Neutrophil (primary cell): Measurements from ENCODE around the gene THSD4.

Source experiments
- H3K27ac ChIP-seq: fragments of 200-600 bp; sonication (generic); 2 replicates; pipeline ENCODE4 v1.5.1; 2016; ENCODE audit warnings: mild to moderate bottlenecking, moderate library complexity
- H3K27me3 ChIP-seq: fragments of 200-600 bp; sonication (generic); 2 replicates; pipeline ENCODE4 v1.6.0; 2016; ENCODE audit warnings: mild to moderate bottlenecking
- H3K36me3 ChIP-seq: fragments of 200-600 bp; sonication (generic); 2 replicates; pipeline ENCODE4 v1.5.1; 2017
- H3K4me1 ChIP-seq, 2 experiments: fragments of 200-600 bp in 1 of 2; sonication (generic) in 1 of 2; 1 replicate in 1 of 2; 2 replicates in 1 of 2; pipeline versions ENCODE4 v1.5.1 to v1.6.1; 2013 to 2016; ENCODE audit warnings: low read depth in 1 of 2, low read length in 1 of 2, mild to moderate bottlenecking in 1 of 2, moderate library complexity in 1 of 2; ENCODE audit not compliant: control insufficient read depth in 1 of 2, insufficient read depth in 1 of 2
- H3K4me3 ChIP-seq, 2 experiments: fragments of 200-600 bp in 1 of 2; sonication (generic) in 1 of 2; 1 replicate in 1 of 2; 2 replicates in 1 of 2; pipeline ENCODE4 v1.5.1; 2013 to 2016; ENCODE audit warnings: low read depth in 1 of 2, low read length in 1 of 2, mild to moderate bottlenecking in 1 of 2, moderate library complexity in 1 of 2
- H3K9me3 ChIP-seq: fragments of 200-600 bp; sonication (generic); 2 replicates; pipeline ENCODE4 v1.5.1; 2016
- TF ChIP-seq, protein P1 (sequence below): fragments of 200-600 bp; sonication (generic); IDR thresholded peaks from 2 replicates; pipeline ENCODE4 v1.5.1; 2016; ENCODE audit warnings: antibody characterized with exemption

Gene THSD4

DNA sequence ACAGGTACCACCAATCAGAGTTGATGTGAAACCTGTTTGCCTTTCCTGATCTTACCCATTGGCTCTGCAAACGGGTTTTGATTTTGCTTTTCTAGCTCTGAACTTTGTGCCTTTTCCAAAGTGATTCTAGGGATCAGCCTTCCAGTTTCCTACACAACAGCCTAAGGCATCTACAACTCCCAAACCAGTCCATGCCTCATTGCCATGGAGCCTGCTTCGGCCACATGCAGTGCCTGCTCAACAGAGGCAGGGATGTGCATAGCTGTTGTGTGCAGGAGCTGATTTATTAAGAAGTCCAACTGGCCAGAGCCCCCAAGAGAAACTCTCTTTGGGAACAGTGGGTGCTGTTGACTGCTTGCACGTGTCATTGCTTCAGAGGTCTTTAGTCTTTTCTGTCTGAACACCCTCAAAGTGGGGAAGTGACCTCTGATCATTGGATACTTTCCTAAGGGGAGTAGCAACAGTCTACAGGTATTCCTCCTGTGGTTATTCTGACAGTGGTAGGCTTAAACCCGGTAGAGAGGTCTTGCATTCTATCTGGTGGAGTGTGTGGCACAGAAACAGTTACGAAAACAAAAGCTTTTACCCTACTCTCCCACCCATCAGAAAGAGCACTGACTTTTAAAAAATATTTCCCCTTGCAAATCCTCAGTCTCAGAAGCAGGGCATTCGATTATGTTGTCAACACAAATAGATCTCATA lies 36.6 kb upstream of the THSD4 start:
- Histone ChIP-seq H3K27ac (no peak overlapping the region), H3K4me1 (no peaks in the 10 kb centered on the region), H3K27me3 (peaks cover 5% of the 10 kb centered on the region), H3K9me3 (no peaks in the 10 kb centered on the region), H3K36me3 (no peaks in the 10 kb centered on the region), H3K4me3 (no peak overlapping the region)
- TF ChIP-seq, protein P1, sequence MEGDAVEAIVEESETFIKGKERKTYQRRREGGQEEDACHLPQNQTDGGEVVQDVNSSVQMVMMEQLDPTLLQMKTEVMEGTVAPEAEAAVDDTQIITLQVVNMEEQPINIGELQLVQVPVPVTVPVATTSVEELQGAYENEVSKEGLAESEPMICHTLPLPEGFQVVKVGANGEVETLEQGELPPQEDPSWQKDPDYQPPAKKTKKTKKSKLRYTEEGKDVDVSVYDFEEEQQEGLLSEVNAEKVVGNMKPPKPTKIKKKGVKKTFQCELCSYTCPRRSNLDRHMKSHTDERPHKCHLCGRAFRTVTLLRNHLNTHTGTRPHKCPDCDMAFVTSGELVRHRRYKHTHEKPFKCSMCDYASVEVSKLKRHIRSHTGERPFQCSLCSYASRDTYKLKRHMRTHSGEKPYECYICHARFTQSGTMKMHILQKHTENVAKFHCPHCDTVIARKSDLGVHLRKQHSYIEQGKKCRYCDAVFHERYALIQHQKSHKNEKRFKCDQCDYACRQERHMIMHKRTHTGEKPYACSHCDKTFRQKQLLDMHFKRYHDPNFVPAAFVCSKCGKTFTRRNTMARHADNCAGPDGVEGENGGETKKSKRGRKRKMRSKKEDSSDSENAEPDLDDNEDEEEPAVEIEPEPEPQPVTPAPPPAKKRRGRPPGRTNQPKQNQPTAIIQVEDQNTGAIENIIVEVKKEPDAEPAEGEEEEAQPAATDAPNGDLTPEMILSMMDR, result no peak

DNA sequence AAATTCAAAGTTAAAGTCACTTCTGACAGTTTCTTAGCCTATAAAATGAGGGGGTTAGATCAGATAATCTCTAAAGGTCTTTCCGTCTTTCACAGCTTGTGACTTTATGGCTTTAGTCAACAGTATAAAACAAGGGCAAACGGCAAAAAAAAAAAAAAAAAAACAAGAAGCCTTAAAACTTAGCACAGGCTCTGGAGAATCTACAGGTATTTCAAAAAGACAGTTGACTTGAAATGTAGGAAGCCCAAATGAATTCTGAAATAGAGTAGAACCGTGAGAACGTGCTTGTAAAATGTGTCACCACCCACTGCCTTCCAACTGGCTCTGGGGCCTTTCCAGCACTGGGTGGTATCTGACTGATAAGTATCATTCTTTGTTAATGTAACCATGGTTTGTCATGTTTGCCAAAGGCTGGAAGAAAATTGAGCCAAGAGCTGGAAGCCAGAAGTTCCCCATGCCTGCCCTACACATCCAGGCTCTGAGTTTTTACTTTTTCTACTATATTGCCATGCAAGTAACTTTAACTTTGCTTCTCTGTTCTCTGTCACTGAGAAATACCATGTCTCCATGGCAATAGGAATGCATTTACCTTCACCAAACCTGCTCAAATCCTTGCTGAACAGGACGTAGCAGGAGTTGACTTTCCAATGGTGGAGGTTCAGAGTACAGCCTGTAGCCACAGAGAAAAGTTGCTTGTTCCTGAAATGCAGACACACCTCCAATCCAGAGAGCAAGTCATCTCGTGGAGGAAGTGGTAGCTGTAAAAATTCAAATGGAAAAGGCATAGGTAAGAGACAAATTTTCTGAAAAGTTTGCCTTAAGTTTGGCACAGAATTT lies 35.8 kb upstream of the THSD4 start:
- no peaks in the 10 kb centered on the region for H3K36me3 ChIP-seq
- TF ChIP-seq, protein P1, result no peak
- H3K27ac ChIP-seq, result no peak overlapping the region
- no peak overlapping the region for H3K4me3 ChIP-seq
- H3K4me1 ChIP-seq, result no peaks in the 10 kb centered on the region
- H3K9me3 ChIP-seq, result no peaks in the 10 kb centered on the region
- H3K27me3 ChIP-seq, result no peaks in the 10 kb centered on the region

DNA sequence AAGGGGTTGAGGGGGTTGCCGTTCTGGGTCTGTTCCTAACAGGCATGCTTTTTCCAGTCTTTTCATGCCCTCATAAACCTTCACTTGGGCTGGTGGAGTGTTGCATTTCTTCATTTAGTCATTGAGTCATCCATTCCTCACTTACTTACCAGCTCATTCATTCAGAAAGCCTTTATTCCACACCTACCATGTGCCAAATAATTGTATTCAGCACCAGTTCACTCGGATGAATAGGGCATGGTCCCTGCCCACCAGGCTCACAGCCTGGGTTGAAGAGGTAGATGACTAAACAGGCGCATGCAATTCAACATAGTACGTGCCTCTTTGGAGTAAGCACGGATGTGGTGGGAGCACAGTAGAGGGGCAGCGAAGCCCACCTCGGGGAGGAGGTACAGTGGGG lies 35.1 kb upstream of the THSD4 start:
- H3K9me3 ChIP-seq, result no peaks in the 10 kb centered on the region
- no peak overlapping the region for H3K27ac ChIP-seq
- TF ChIP-seq, protein P1, result no peak
- H3K4me1 ChIP-seq, result no peaks in the 10 kb centered on the region
- H3K4me3 ChIP-seq, result no peak overlapping the region
- H3K27me3 ChIP-seq, result peaks cover 7% of the 10 kb centered on the region
- no peaks in the 10 kb centered on the region for H3K36me3 ChIP-seq

DNA sequence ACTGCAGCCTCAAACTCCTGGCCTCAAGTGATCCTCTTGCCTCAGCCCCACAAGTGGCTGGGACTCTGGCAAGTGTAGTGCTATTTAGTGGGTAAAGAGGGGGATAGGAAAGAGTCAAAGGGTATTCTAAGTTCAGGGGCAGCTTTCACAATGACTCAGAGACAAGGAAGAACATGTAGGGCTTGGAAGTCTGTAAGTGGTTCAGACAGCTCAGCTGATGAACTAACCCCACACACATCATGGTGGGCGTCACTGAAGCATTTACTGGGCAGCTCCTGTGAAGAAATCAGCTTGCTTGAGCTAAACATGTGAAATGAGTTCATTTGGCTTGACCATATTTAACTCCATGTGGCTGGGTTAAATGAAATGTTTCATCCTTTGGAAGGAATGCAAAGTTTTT lies 34.6 kb upstream of the THSD4 start:
- TF ChIP-seq, protein P1, result no peak
- H3K4me1 ChIP-seq, result no peaks in the 10 kb centered on the region
- H3K4me3 ChIP-seq, result no peak overlapping the region
- H3K27ac ChIP-seq, result no peak overlapping the region
- no peaks in the 10 kb centered on the region for H3K9me3 ChIP-seq
- H3K27me3 ChIP-seq, result peaks cover 12% of the 10 kb centered on the region
- H3K36me3 ChIP-seq, result no peaks in the 10 kb centered on the region

DNA sequence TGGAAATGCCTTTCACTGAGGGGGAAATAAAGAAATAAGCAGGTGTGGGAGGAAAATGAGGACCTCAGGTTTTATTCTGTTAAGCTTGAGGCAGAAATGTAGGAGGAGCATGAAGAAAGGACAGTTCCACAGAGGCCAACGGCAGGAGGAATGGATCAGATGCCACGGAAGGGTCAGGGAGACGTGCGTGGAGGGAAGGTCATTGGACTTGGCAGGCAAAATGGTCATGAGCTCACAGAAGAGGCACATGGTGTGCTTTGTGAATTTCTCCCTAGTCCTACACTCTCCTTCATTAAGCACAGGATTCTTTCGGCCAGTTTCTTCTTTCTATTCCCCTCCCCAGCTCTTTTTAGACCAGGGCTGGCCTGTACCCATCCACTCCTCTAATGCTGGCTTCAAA lies 32.5 kb upstream of the THSD4 start:
- Histone ChIP-seq H3K36me3 (no peaks in the 10 kb centered on the region), H3K27ac (no peak overlapping the region), H3K9me3 (no peaks in the 10 kb centered on the region), H3K4me1 (no peaks in the 10 kb centered on the region), H3K4me3 (no peak overlapping the region), H3K27me3 (peaks cover 20% of the 10 kb centered on the region)
- TF ChIP-seq, protein P1, result no peak
